Activated naive CD8-positive, alpha-beta T cell (primary cell): ENCODE measurements around the gene SLC22A1.
A peak's percentile ranks its signal among the peaks of the same experiment; 100 is the strongest.
"Not testable (repeated sequence)": the region's sequence is repeated elsewhere in the genome, so short reads cannot be mapped to it uniquely, and the experiment has no call there.

ENCODE experiments used
- H3K27ac Mint-ChIP-seq: one replicate; pipeline ENCODE4 v1.8.0; 2021; ENCODE audit warnings: mixed read lengths
- H3K27me3 Mint-ChIP-seq: one replicate; pipeline ENCODE4 v1.8.0; 2021; ENCODE audit warnings: mixed read lengths
- H3K36me3 Mint-ChIP-seq: one replicate; pipeline ENCODE4 v1.8.0; 2021; ENCODE audit warnings: mixed read lengths
- H3K4me1 Mint-ChIP-seq: one replicate; pipeline ENCODE4 v1.8.0; 2021; ENCODE audit warnings: low read depth, mixed read lengths
- H3K4me3 Mint-ChIP-seq: one replicate; pipeline ENCODE4 v1.8.0; 2021; ENCODE audit warnings: mild to moderate bottlenecking, mixed read lengths
- H3K9me3 Mint-ChIP-seq: one replicate; pipeline ENCODE4 v1.8.0; 2021; ENCODE audit warnings: low read depth, mixed read lengths

Gene SLC22A1

GRCh38 chr6:160125105-160125504 lies 3.5 kb downstream of the SLC22A1 start:
- not testable (repeated sequence) for H3K27me3 Mint-ChIP-seq, H3K4me3 Mint-ChIP-seq, H3K27ac Mint-ChIP-seq, H3K36me3 Mint-ChIP-seq, H3K9me3 Mint-ChIP-seq, H3K4me1 Mint-ChIP-seq

GRCh38 chr6:160127270-160128124 lies 5.9 kb downstream of the SLC22A1 start:
- Mint-ChIP-seq H3K27me3 (no peaks in the 10 kb centered on the region), H3K4me3 (no peak overlapping the region), H3K27ac (no peak overlapping the region)

GRCh38 chr6:160128125-160128683 lies 6.6 kb downstream of the SLC22A1 start:
- Mint-ChIP-seq H3K27ac (no peak overlapping the region), H3K4me3 (no peak overlapping the region), H3K36me3 (peaks cover 4% of the 10 kb centered on the region)

More at GRCh38 chr6:160127270-160128124, 5.9 kb downstream of the SLC22A1 start:
- no peaks in the 10 kb centered on the region for H3K9me3 Mint-ChIP-seq
- H3K4me1 Mint-ChIP-seq = peaks cover 1% of the 10 kb centered on the region
- H3K36me3 Mint-ChIP-seq = peaks cover 5% of the 10 kb centered on the region

GRCh38 chr6:160128879-160129516 lies 7.4 kb downstream of the SLC22A1 start:
- no peaks in the 10 kb centered on the region for H3K27me3 Mint-ChIP-seq
- H3K4me3 Mint-ChIP-seq = no peak overlapping the region
- no peak overlapping the region for H3K27ac Mint-ChIP-seq
- no peaks in the 10 kb centered on the region for H3K36me3 Mint-ChIP-seq
- peaks cover 2% of the 10 kb centered on the region for H3K4me1 Mint-ChIP-seq
- H3K9me3 Mint-ChIP-seq = no peaks in the 10 kb centered on the region

More at GRCh38 chr6:160128125-160128683, 6.6 kb downstream of the SLC22A1 start:
- Mint-ChIP-seq H3K9me3 (no peaks in the 10 kb centered on the region), H3K27me3 (no peaks in the 10 kb centered on the region), H3K4me1 (peaks cover 2% of the 10 kb centered on the region)

- H3K9me3 Mint-ChIP-seq = no peaks in the 10 kb centered on the region
- peaks cover 2% of the 10 kb centered on the region for H3K4me1 Mint-ChIP-seq
Observed at GRCh38 chr6:160129881-160130615, 8.4 kb downstream of the SLC22A1 start.

GRCh38 chr6:160130729-160131484 lies 9.3 kb downstream of the SLC22A1 start:
- Mint-ChIP-seq H3K4me3 (no peak overlapping the region), H3K4me1 (peaks cover 2% of the 10 kb centered on the region), H3K9me3 (no peaks in the 10 kb centered on the region), H3K27me3 (no peaks in the 10 kb centered on the region), H3K27ac (no peak overlapping the region), H3K36me3 (no peaks in the 10 kb centered on the region)

More at GRCh38 chr6:160129881-160130615, 8.4 kb downstream of the SLC22A1 start:
- no peak overlapping the region for H3K27ac Mint-ChIP-seq
- no peak overlapping the region for H3K4me3 Mint-ChIP-seq
- no peaks in the 10 kb centered on the region for H3K36me3 Mint-ChIP-seq
- no peaks in the 10 kb centered on the region for H3K27me3 Mint-ChIP-seq

- Mint-ChIP-seq H3K27me3 (no peaks in the 10 kb centered on the region), H3K4me3 (no peak overlapping the region), H3K27ac (no peak overlapping the region), H3K36me3 (no peaks in the 10 kb centered on the region), H3K4me1 (peaks cover 2% of the 10 kb centered on the region), H3K9me3 (no peaks in the 10 kb centered on the region)
Observed at GRCh38 chr6:160131636-160132296, 10.2 kb downstream of the SLC22A1 start.

- Mint-ChIP-seq H3K4me1 (peaks cover 2% of the 10 kb centered on the region), H3K9me3 (no peaks in the 10 kb centered on the region), H3K36me3 (no peaks in the 10 kb centered on the region), H3K27me3 (no peaks in the 10 kb centered on the region), H3K27ac (no peak overlapping the region), H3K4me3 (no peak overlapping the region)
Observed at GRCh38 chr6:160132297-160132637, 10.7 kb downstream of the SLC22A1 start.

GRCh38 chr6:160132776-160133338 lies 11.2 kb downstream of the SLC22A1 start:
- Mint-ChIP-seq H3K4me1 (peaks cover 2% of the 10 kb centered on the region), H3K27ac (no peak overlapping the region), H3K27me3 (no peaks in the 10 kb centered on the region), H3K9me3 (no peaks in the 10 kb centered on the region), H3K4me3 (no peak overlapping the region), H3K36me3 (no peaks in the 10 kb centered on the region)

- Mint-ChIP-seq H3K27me3 (peaks cover 3% of the 10 kb centered on the region), H3K4me1 (peaks cover 9% of the 10 kb centered on the region), H3K36me3 (no peaks in the 10 kb centered on the region), H3K4me3 (no peak overlapping the region), H3K27ac (no peak overlapping the region), H3K9me3 (no peaks in the 10 kb centered on the region)
Observed at GRCh38 chr6:160133441-160134336, 12.1 kb downstream of the SLC22A1 start.

- H3K4me1 Mint-ChIP-seq = peaks cover 12% of the 10 kb centered on the region
- H3K27ac Mint-ChIP-seq, H3K9me3 Mint-ChIP-seq, H3K36me3 Mint-ChIP-seq, H3K27me3 Mint-ChIP-seq, H3K4me3 Mint-ChIP-seq: not testable (repeated sequence)
Observed at GRCh38 chr6:160134337-160134751, 12.7 kb downstream of the SLC22A1 start.

GRCh38 chr6:160134779-160135547 lies 13.3 kb downstream of the SLC22A1 start:
- H3K36me3 Mint-ChIP-seq = no peaks in the 10 kb centered on the region
- H3K4me1 Mint-ChIP-seq = peaks cover 13% of the 10 kb centered on the region
- H3K27me3 Mint-ChIP-seq = peaks cover 3% of the 10 kb centered on the region
- no peak overlapping the region for H3K4me3 Mint-ChIP-seq
- peak overlapping the region; percentile 61 for H3K27ac Mint-ChIP-seq
- H3K9me3 Mint-ChIP-seq = no peaks in the 10 kb centered on the region
